Measurements from ENCODE around the gene DAB1.
A peak's percentile ranks its signal among the peaks of the same experiment; 100 is the strongest.

DAB1 gene

GRCh38 chr1:57311006-57311405 lies 112.9 kb downstream of the DAB1 start:
- DNase-seq = no peak

- DNase-seq = no peak
These were observed 114.2 kb downstream of the DAB1 start for GRCh38 chr1:57309630-57310029.

GRCh38 chr1:57307392-57308170 lies 116.3 kb downstream of the DAB1 start:
- peak; percentile 91 for DNase-seq

GRCh38 chr1:57304591-57304990 lies 119.3 kb downstream of the DAB1 start:
- DNase-seq = no peak

- DNase-seq = no peak
These were observed 120.9 kb downstream of the DAB1 start for GRCh38 chr1:57302812-57303596.

- no peak for DNase-seq
These were observed 123.7 kb downstream of the DAB1 start for GRCh38 chr1:57300186-57300585.

- DNase-seq = no peak
These were observed 127.1 kb downstream of the DAB1 start for GRCh38 chr1:57296726-57297250.

GRCh38 chr1:57295326-57295725 lies 128.5 kb downstream of the DAB1 start:
- DNase-seq = no peak

GRCh38 chr1:57294177-57294576 lies 129.7 kb downstream of the DAB1 start:
- no peak for DNase-seq

GRCh38 chr1:57293214-57293613 lies 130.6 kb downstream of the DAB1 start:
- no peak for DNase-seq

GRCh38 chr1:57289781-57290180 lies 134.1 kb downstream of the DAB1 start:
- no peak for DNase-seq

GRCh38 chr1:57285992-57286391 lies 137.9 kb downstream of the DAB1 start:
- no peak for DNase-seq

- no peak for DNase-seq
These were observed 141.4 kb downstream of the DAB1 start for GRCh38 chr1:57282411-57282810.

- DNase-seq = no peak
These were observed 142.5 kb downstream of the DAB1 start for GRCh38 chr1:57281324-57281723.

- DNase-seq = no peak
These were observed 143.8 kb downstream of the DAB1 start for GRCh38 chr1:57279909-57280666.

GRCh38 chr1:57278558-57278957 lies 145.3 kb downstream of the DAB1 start:
- DNase-seq = no peak

- DNase-seq = no peak
These were observed 146.2 kb downstream of the DAB1 start for GRCh38 chr1:57277681-57278080.

GRCh38 chr1:57276918-57277317 lies 146.9 kb downstream of the DAB1 start:
- DNase-seq = no peak

GRCh38 chr1:57272601-57273000 lies 151.3 kb downstream of the DAB1 start:
- DNase-seq = no peak

GRCh38 chr1:57272150-57272549 lies 151.7 kb downstream of the DAB1 start:
- no peak for DNase-seq

GRCh38 chr1:57270927-57271698 lies 152.7 kb downstream of the DAB1 start:
- DNase-seq = no peak

GRCh38 chr1:57269630-57270225 lies 154.1 kb downstream of the DAB1 start:
- no peak for DNase-seq

Measured in CD4-positive, alpha-beta T cell treated with Interleukin-10 for 1 hour (primary cell).